Measurements from ENCODE around the gene PRAC2. TPM values are rescaled to one million over a fixed set of nuclear protein-coding genes. Genes with fewer than 3 reads are reported as not detected.

The PRAC2 gene
- total RNA-seq, result not detected in 2 replicates

- H3K4me3 ChIP-seq (ENCODE audit: low read depth, low read length), result peak within 1 kb of the TSS; percentile 40
- no peak for DNase-seq (ENCODE audit: low read depth)
- no peak for TF ChIP-seq CTCF (IDR thresholded peaks at IDR 0.05; ENCODE audit: insufficient read depth, low read depth, low read length)
Measured at GRCh38 chr17:48722915-48723422, at the start of gene PRAC2. PRAC2 (plus strand) TSS chr17:48723185; CDS start chr17:48724411, 1,226 bp downstream.

DNA sequence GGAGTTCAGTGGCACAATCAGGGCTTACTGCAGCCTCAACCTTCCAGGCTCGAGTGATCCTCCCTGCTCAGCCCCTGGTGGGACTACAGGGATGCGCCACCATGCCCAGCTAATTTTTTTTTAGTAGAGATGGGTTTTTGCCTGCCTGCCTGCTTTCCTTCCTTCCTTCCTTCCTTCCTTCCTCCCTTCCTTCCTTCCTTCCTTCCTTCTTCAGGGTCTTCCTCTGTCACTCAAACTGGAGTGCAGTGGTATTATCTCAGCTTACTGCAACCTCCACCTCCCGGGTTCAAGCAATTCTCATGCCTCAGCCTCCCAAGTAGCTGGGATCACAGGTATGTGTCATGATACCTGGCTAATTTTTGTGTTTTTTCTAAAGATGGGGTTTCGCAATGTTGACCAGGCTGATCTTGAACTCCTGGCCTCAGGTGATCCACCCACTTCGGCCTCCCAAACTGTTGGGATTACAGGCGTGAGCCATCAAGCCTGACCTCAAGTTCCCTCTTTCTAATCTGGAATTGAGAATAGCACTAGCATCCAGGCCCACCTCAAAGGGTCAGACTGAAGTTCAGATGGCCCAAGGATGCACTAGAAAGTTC is 45.9 kb upstream of the PRAC2 start:
- H3K4me3 ChIP-seq (ENCODE audit: low read depth, low read length), result no peak overlapping the region
- DNase-seq (ENCODE audit: low read depth), result no peak
- no peak for TF ChIP-seq CTCF (IDR thresholded peaks at IDR 0.05; ENCODE audit: insufficient read depth, low read depth, low read length)

GRCh38 chr17:48678141-48678971 is 44.6 kb upstream of the PRAC2 start:
- peak; percentile 90 for TF ChIP-seq CTCF (IDR thresholded peaks at IDR 0.05; ENCODE audit: insufficient read depth, low read depth, low read length)
- H3K4me3 ChIP-seq (ENCODE audit: low read depth, low read length), result no peak overlapping the region
- DNase-seq (ENCODE audit: low read depth), result peak; percentile 46

DNA sequence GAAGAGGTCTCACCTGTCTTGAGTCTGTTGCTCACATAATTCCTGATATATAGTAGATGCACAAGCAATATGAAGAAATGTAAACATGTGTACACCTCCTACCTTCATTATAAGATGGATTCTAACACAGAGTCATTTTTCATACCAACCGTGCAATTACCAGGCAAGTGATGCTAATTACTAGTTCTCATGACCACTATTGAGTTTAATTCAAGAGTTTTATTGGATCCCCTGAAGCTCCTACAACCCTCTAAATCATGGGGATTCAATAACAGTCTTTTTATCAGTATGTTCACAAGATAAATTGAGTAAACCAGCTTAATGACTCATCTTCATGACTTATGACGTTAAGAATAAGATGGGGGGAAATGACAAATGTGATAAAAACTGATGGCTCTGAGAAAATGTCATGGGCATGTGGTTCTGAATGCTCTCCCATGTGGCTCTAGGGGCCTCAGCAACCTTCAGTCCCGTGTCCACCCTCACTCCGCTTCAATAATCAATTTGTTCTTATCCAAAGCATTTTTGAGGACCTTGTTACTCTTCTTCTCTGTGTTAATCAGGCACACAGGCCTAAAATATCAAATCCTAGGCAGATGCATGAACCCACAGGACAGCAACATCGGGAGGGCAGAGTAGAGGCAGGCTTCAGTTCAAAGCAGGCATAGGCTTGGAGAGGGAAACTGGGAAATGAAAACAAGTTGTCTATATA is 43.4 kb upstream of the PRAC2 start:
- peak; percentile 27 for DNase-seq (ENCODE audit: low read depth)
- no peak for TF ChIP-seq CTCF (IDR thresholded peaks at IDR 0.05; ENCODE audit: insufficient read depth, low read depth, low read length)
- H3K4me3 ChIP-seq (ENCODE audit: low read depth, low read length), result no peak overlapping the region

DNA sequence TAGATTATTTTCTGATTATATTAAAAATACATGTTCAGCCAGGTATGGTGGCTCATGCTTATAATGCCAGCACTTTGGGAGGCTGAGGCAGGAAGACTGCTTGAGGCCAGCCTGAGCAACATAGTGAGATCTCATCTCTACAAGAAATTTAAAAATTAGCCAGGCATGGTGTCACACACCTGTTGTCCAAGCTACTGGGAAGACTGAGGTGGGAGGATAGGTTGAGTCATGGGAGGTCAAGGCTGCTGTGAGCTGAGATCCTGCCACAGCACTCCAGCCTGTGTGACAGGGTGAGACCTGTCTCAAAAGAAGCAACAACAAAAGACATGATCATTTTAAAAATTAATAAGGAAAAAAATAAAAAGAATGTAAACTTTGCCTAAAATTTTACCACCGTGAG is 41.4 kb upstream of the PRAC2 start:
- no peak overlapping the region for H3K4me3 ChIP-seq (ENCODE audit: low read depth, low read length)
- DNase-seq (ENCODE audit: low read depth), result no peak
- no peak for TF ChIP-seq CTCF (IDR thresholded peaks at IDR 0.05; ENCODE audit: insufficient read depth, low read depth, low read length)

DNA sequence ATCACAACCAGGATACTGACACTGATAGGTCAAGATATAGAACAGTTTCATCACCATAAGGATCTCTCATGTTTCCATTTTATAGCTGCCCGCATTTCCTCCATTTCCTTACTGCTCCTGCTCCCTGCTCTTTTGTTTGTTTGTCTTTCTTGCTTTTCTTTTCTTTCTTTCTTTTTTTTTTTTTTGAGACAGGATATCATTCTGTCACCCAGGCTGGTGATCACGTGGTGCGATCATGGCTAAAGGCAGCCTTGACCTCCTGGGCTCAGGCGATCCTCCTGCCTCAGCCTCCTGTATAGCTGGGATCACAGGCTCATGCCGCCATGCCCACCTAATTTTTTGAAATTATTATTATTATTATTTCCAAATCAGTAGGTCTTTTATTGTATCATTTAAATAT is 32.3 kb upstream of the PRAC2 start:
- no peak for TF ChIP-seq CTCF (IDR thresholded peaks at IDR 0.05; ENCODE audit: insufficient read depth, low read depth, low read length)
- DNase-seq (ENCODE audit: low read depth), result no peak
- H3K4me3 ChIP-seq (ENCODE audit: low read depth, low read length), result no peak overlapping the region
